ENCODE measurements around the gene NAA20.

GRCh38 chr20:19978511-19979210 lies 38.5 kb upstream of the NAA20 start:
- no peak for TF ChIP-seq CTCF (IDR thresholded peaks at IDR 0.05)
- TF ChIP-seq POLR2A (IDR thresholded peaks at IDR 0.05), result no peak

All from Peyer's patch (tissue), 4 donors.